ENCODE measurements around the gene DPY19L3. TPM values are rescaled to one million over a fixed set of nuclear protein-coding genes. Genes with fewer than 3 reads are reported as not detected.

Gene DPY19L3
- total and polyA plus RNA-seq, 12 donors: 2.9 to 11.8 (median 4.4) TPM

- 65 to 81% methylated on average over 7 of the region's 7 CpGs for WGBS, 2 donors
- peaks cover 0 to 55% (median 5%) of the 10 kb centered on the region in 9 donors for H3K36me3 ChIP-seq
These were observed 65.5 kb downstream of the DPY19L3 start for GRCh38 chr19:32471095-32471494.

GRCh38 chr19:32471811-32472210 is 66.2 kb downstream of the DPY19L3 start:
- no peak for ATAC-seq
- Histone ChIP-seq H3K27ac (no peak overlapping the region), H3K4me3 (no peak overlapping the region), H3K4me1 (no peaks in the 10 kb centered on the region), H3K27me3 (no peaks in the 10 kb centered on the region), H3K36me3 (peaks cover 0 to 51% (median 5%) of the 10 kb centered on the region in 9 donors), H3K9me3 (no peaks in the 10 kb centered on the region)
- 86 to 89% methylated on average over 7 of the region's 7 CpGs for WGBS, 2 donors
- intact Hi-C loops (cut with DNase I): no loop called here
- no peak for TF ChIP-seq CTCF (IDR thresholded peaks at IDR 0.05)
- DNase-seq: no peak

More at GRCh38 chr19:32471095-32471494, 65.5 kb downstream of the DPY19L3 start:
- H3K27ac ChIP-seq: no peak overlapping the region
- no peaks in the 10 kb centered on the region for H3K27me3 ChIP-seq
- no peak overlapping the region for H3K4me3 ChIP-seq
- ATAC-seq: peak in 6 of 8 donors; percentile 38 to 86 (median 59)
- H3K4me1 ChIP-seq: no peaks in the 10 kb centered on the region
- DNase-seq: peak; percentile 54 to 59
- intact Hi-C loops (cut with DNase I): no loop called here
- H3K9me3 ChIP-seq: no peaks in the 10 kb centered on the region
- no peak for TF ChIP-seq CTCF (IDR thresholded peaks at IDR 0.05)

- Histone ChIP-seq H3K9me3 (no peaks in the 10 kb centered on the region), H3K27me3 (no peaks in the 10 kb centered on the region), H3K4me1 (no peaks in the 10 kb centered on the region), H3K36me3 (peaks cover 0 to 56% (median 10%) of the 10 kb centered on the region in 9 donors), H3K4me3 (no peak overlapping the region), H3K27ac (no peak overlapping the region)
- 94 to 96% methylated on average over 11 of the region's 11 CpGs for WGBS, 2 donors
- ATAC-seq (no peak), DNase-seq (no peak)
- intact Hi-C loops (cut with DNase I): no loop called here
- TF ChIP-seq CTCF (IDR thresholded peaks at IDR 0.05): no peak
These were observed 69.8 kb downstream of the DPY19L3 start for GRCh38 chr19:32475141-32476031.

GRCh38 chr19:32476032-32476350 is 70.4 kb downstream of the DPY19L3 start:
- no peak overlapping the region for H3K27ac ChIP-seq
- WGBS, 2 donors: 96% methylated on average over 4 of the region's 4 CpGs
- H3K4me1 ChIP-seq: no peaks in the 10 kb centered on the region
- H3K9me3 ChIP-seq: no peaks in the 10 kb centered on the region
- ATAC-seq: no peak
- no peak for DNase-seq
- no peaks in the 10 kb centered on the region for H3K27me3 ChIP-seq
- peaks cover 0 to 58% (median 16%) of the 10 kb centered on the region in 9 donors for H3K36me3 ChIP-seq
- TF ChIP-seq CTCF (IDR thresholded peaks at IDR 0.05): no peak
- intact Hi-C loops (cut with DNase I): no loop called here
- H3K4me3 ChIP-seq: no peak overlapping the region
